Measurements from ENCODE around the gene DIO3.

Gene DIO3

GRCh38 chr14:101590616-101591015 is 29.3 kb downstream of the DIO3 start:
- no peak for DNase-seq (ENCODE audit: low spot score)
- TF ChIP-seq CTCF (IDR thresholded peaks at IDR 0.05; ENCODE audit: extremely low read depth, missing control alignments): no peak

- TF ChIP-seq CTCF (IDR thresholded peaks at IDR 0.05; ENCODE audit: extremely low read depth, missing control alignments): no peak
- DNase-seq (ENCODE audit: low spot score): no peak
Measured at GRCh38 chr14:101591121-101591520, 29.8 kb downstream of the DIO3 start.

GRCh38 chr14:101591582-101591981 is 30.3 kb downstream of the DIO3 start:
- no peak for TF ChIP-seq CTCF (IDR thresholded peaks at IDR 0.05; ENCODE audit: extremely low read depth, missing control alignments)
- no peak for DNase-seq (ENCODE audit: low spot score)

- no peak for DNase-seq (ENCODE audit: low spot score)
- TF ChIP-seq CTCF (IDR thresholded peaks at IDR 0.05; ENCODE audit: extremely low read depth, missing control alignments): no peak
Measured at GRCh38 chr14:101593411-101594238, 32.3 kb downstream of the DIO3 start.

- no peak for TF ChIP-seq CTCF (IDR thresholded peaks at IDR 0.05; ENCODE audit: extremely low read depth, missing control alignments)
- no peak for DNase-seq (ENCODE audit: low spot score)
Measured at GRCh38 chr14:101594511-101595148, 33.3 kb downstream of the DIO3 start.

- no peak for TF ChIP-seq CTCF (IDR thresholded peaks at IDR 0.05; ENCODE audit: extremely low read depth, missing control alignments)
- no peak for DNase-seq (ENCODE audit: low spot score)
Measured at GRCh38 chr14:101595349-101595748, 34.1 kb downstream of the DIO3 start.

All from GM20000 (cell line).